RWPE2 (cell line): ENCODE results near the gene C2CD3.

Source experiments
- ATAC-seq: fragments of 200-7000 bp; cut with Tn5 transposase; 3 replicates; pipeline ENCODE4 v1.9.1; 2021; ENCODE audit warnings: low read depth
- DNase-seq: peaks from one replicate; pipeline ENCODE4 v3.0.0-alpha.2; 2020; ENCODE audit warnings: low spot score
- H3K27ac ChIP-seq: fragments of 450-650 bp; 2 replicates; pipeline ENCODE4 v1.5.1; 2017; ENCODE audit warnings: mild to moderate bottlenecking; ENCODE audit not compliant: poor library complexity, severe bottlenecking
- H3K27me3 ChIP-seq: fragments of 250-450 bp; sonication (Bioruptor Pico); 2 replicates; pipeline ENCODE4 v1.5.1; 2021; ENCODE audit warnings: mild to moderate bottlenecking, moderate library complexity; ENCODE audit not compliant: insufficient read depth, poor library complexity, severe bottlenecking
- H3K36me3 ChIP-seq: fragments of 250-450 bp; sonication (Bioruptor Pico); 2 replicates; pipeline ENCODE4 v1.5.1; 2020; ENCODE audit warnings: low read depth, mild to moderate bottlenecking, moderate library complexity
- H3K4me1 ChIP-seq: fragments of 250-450 bp; sonication (Bioruptor Pico); 2 replicates; pipeline ENCODE4 v1.5.1; 2021; ENCODE audit warnings: mild to moderate bottlenecking, moderate library complexity; ENCODE audit not compliant: insufficient read depth, poor library complexity, severe bottlenecking
- H3K4me3 ChIP-seq: fragments of 250-450 bp; sonication (Bioruptor Pico); 2 replicates; pipeline ENCODE4 v1.5.1; 2021; ENCODE audit warnings: mild to moderate bottlenecking, moderate library complexity; ENCODE audit not compliant: severe bottlenecking
- H3K9me3 ChIP-seq: fragments of 250-450 bp; sonication (Bioruptor Pico); 2 replicates; pipeline ENCODE4 v1.5.1; 2021; ENCODE audit warnings: mild to moderate bottlenecking, moderate library complexity; ENCODE audit not compliant: severe bottlenecking
- CTCF ChIP-seq: fragments of 450-650 bp; IDR thresholded peaks from one replicate; pipeline ENCODE4 v1.5.1; 2017; ENCODE audit warnings: mild to moderate bottlenecking, moderate library complexity; ENCODE audit not compliant: poor library complexity, severe bottlenecking

Gene C2CD3

DNA sequence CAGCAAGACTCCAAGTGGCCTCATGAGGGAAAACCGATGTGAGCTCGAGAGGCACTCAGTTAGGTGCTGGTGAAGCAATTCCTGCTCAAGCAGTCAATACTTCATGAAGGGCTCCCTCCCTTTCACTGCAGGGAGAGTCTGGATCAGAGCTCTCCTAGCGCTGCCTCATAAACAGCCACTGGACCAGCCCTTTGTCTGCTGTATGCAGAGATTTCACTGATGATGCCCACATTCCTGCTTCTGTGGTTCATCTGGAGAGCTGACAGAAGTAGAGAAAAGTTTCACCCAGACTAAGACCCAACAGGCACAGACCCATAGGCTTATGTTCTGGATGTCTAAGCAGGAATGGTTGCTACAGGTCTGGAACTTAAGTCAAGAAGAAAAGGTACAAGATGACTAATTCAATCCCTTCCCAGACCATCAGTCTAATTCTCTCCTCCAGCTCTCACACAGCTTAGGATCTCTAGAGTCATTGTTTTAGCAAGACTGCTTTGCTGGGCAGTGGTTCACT is 192.2 kb downstream of the C2CD3 start:
- Histone ChIP-seq H3K4me3 (no peak overlapping the region), H3K36me3 (no peaks in the 10 kb centered on the region), H3K4me1 (peaks cover 11% of the 10 kb centered on the region), H3K27ac (no peak overlapping the region), H3K27me3 (no peaks in the 10 kb centered on the region), H3K9me3 (no peaks in the 10 kb centered on the region)
- ATAC-seq (no peak), DNase-seq (no peak)
- TF ChIP-seq CTCF = no peak

GRCh38 chr11:73977856-73978519 is 192.8 kb downstream of the C2CD3 start:
- Histone ChIP-seq H3K36me3 (no peaks in the 10 kb centered on the region), H3K27ac (no peak overlapping the region), H3K4me1 (peaks cover 11% of the 10 kb centered on the region), H3K4me3 (no peak overlapping the region), H3K27me3 (no peaks in the 10 kb centered on the region), H3K9me3 (no peaks in the 10 kb centered on the region)
- no peak for DNase-seq
- TF ChIP-seq CTCF = no peak
- ATAC-seq = no peak

- H3K36me3 ChIP-seq = no peaks in the 10 kb centered on the region
- no peak overlapping the region for H3K4me3 ChIP-seq
- peaks cover 5% of the 10 kb centered on the region for H3K4me1 ChIP-seq
- ATAC-seq (no peak), DNase-seq (no peak)
- H3K27me3 ChIP-seq = no peaks in the 10 kb centered on the region
- H3K9me3 ChIP-seq = no peaks in the 10 kb centered on the region
- no peak overlapping the region for H3K27ac ChIP-seq
- no peak for TF ChIP-seq CTCF
Observed at GRCh38 chr11:73976451-73977151, 194.2 kb downstream of the C2CD3 start.

DNA sequence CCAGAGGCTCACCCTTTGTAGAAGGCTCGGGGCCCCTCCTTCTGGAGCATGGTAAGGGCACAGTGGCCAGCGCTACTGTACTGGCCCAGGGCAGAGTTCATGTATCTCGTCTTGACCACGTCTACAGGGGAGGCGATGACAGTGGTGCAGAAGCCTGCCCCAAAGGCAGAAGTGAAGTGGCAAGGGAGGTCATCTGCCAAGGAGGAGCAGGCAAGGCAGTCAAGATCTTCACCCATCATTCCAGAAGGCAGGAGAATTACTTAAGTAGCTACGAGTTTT is 195.4 kb downstream of the C2CD3 start:
- no peaks in the 10 kb centered on the region for H3K27me3 ChIP-seq
- ATAC-seq (no peak), DNase-seq (no peak)
- no peaks in the 10 kb centered on the region for H3K9me3 ChIP-seq
- H3K4me3 ChIP-seq = no peak overlapping the region
- no peaks in the 10 kb centered on the region for H3K36me3 ChIP-seq
- no peak overlapping the region for H3K27ac ChIP-seq
- no peak for TF ChIP-seq CTCF
- H3K4me1 ChIP-seq = peaks cover 5% of the 10 kb centered on the region
